HG03025 (cell line): ENCODE data around the gene RHOT1.
"Not testable (repeated sequence)": the region's sequence is repeated elsewhere in the genome, so short reads cannot be mapped to it uniquely, and the experiment has no call there.

Source experiments
- ATAC-seq: cut with Tn5 transposase; IDR thresholded peaks from one replicate; pipeline ENCODE4 v1.9.1; 2021; ENCODE audit warnings: mild to moderate bottlenecking, moderate library complexity; ENCODE audit not compliant: unreplicated experiment, low FRiP score

The RHOT1 gene

DNA sequence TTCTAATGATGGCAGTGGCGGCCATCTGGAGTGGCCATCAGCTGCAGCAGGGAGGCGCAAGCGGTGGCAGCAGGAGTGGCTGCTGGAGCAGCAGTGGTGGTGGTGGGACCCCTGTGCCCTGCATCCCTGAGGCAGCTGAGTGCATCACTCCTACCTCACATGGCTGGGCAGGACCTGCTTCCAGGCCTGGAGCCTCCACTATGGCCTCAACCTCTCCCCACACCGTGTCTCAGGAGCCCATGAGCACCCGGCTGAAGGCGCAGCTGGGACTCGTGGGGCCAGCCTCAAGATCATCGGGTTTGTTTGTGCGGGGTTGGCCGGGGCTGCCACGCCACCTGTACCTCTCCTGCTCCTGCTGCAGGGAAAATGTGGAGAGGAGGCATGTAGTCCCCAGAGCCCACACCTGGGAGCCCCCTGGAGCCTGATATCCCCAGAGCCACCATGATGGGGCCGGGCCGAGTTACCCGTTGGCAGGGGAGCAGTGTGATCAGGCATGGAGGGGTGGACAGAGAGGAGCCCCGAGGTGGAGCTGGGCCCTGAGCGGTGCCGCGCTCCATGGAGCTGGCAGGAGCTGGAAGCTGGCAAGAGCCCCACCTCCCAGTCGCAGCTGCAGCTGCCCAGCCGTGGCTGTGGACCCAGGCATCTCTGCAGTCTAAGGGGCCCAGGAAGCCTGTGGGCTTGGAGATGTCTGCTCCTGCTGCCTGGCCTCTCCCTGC lies 16.7 kb downstream of the RHOT1 start:
- ATAC-seq = no peak

DNA sequence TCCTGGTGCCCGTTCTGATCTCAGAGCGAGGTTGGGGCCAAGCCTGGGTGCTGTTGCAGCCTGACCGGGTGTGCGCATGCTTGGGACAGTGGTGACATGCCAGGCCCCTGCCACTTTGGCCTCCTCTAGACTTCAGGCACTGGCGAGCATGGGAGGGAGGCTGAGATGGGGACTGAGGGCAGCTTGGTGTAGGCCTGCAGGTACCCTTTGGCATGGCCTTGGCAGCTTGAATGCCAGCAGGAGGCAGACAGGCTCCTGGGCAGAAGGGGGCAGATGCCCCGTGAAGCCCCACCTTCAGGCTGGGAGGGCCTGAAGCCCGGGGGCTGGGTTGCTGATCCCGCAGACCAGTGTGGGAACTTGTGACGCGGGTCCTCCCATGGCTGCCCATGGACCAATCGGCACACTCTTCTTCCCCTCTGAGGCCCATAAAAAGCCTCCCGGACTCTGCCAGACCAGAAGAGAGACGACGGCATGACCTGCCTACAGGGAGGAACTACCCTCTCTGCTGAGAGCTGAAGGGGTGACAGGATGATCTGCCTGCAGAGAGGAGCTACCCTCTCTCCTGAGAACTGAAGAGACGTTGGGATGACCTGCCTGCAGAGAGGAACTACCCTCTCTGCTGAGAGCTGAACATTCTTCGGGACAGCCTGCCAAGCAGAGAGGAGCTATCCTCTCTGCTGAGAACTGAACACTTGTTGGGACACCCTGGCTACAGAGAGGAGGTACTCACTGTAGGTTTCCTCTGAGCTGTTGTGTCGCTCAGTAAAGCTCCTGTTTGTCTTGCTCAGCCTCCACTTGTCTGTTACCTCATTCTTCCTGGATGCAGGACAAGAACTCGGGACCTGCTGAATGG lies 17.5 kb downstream of the RHOT1 start:
- no peak for ATAC-seq

DNA sequence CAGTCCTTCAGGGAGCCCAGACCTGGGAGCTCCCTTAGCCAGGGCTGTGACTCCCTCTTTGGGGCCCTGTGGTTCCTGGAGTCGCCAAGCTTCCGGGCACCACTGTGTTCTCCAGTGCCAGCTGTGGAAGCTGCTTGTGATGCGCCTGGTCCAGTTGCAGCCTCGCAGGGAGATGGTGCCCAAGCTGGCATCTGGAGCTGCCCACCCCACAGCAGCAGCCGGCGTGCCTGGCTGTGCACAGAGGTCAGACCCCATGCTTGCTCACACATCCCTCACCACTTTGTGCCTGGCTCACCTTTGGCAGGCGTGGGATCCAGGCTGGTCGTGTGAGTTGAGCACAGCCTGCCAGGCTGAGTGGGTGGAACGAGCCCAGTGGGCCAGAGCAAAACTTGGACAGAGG lies 18.2 kb downstream of the RHOT1 start:
- ATAC-seq = no peak

DNA sequence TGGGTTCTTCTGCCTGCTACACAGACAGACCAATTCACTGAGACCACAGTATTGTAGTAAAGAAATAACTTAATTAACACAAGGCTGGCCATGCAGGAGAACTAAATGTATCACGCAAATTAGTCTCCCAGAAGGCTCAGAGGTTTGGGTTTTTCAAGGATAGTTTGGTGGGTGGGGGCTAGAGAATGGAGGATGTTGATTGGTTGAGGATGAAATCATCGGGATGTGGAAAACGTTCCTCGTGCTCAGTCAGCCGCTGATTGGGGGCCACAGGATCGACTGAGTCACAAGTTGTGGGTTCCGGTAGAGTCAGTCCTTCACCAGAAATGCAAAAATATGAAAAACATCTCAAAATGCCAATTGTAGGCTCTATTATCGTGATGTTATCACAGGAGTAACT lies 18.7 kb downstream of the RHOT1 start:
- no peak for ATAC-seq

DNA sequence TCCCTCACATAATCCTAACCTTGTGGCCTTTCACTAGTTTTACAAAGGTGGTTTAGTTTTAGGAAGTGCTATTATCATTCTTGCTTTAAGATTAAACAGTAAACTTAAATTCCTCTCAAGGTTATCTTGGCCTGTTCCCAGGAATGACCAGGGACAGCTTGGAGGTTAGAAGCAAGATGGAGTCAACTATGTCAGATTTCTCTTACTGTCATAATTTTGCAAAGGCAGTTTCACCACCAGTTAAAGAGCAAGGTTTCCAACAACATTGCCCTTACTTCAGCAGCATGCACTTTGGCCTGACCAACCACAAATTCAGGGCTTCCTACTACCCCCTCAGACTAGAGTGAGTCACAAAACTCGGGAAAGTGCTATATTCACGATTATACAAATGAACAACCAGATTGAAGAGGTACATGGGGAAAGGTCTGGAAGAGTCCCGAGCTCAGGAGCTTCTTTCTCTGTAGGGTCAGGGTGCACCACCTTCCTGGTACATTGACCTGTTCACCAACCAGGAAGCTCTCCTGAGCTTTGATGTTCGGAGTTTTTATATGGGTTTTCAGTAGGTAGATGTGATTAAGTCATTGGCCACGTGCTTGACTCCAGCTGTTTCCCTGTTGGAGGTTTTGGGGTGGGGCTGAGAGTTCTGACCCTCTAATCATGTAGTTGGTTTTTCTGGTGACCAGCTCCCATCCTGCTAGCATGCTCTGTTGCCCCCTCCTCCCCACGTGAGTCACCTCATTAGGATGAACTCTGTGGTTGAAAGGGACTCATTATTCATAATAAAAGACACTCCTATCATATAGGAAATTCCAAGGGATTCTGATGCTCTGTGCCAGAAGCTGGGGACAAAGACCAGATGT lies 19.4 kb downstream of the RHOT1 start:
- ATAC-seq = no peak

DNA sequence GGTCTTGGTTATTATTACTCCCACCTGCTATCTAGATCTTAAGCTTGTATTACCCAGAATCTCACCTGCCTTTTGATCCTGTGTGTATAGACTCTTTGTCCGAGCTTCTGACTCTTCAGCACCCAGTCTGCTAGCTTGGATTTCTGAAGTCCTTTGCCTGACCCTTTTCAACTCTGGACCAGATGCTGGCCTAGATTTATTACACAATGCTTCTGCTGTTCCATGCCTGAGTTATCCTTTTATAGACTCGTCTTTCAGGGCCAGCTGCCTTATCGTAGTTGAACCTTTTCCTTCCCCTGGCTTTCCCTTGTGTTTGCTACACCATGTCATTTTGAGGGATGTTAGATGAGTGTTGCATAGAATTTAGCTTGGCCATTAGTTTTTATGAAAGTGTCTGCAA lies 32.6 kb downstream of the RHOT1 start:
- no peak for ATAC-seq

DNA sequence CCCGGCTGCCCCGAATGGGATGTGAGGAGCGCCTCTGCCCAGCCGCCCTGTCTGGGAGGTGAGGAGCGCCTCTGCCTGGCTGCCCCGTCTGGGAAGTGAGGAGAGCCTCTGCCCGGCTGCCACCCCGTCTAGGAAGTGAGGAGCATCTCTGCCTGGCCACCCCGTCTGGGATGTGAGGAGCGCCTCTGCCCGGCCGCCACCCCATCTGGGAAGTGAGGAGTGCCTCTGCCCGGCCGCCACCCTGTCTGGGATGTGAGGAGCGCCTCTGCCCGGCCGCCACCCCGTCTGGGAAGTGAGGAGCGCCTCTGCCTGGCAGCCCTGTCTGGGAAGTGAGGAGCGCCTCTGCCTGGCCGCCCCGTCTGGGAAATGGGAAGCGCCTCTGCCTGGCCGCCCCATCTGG lies 36.4 kb downstream of the RHOT1 start:
- ATAC-seq = not testable (repeated sequence)

DNA sequence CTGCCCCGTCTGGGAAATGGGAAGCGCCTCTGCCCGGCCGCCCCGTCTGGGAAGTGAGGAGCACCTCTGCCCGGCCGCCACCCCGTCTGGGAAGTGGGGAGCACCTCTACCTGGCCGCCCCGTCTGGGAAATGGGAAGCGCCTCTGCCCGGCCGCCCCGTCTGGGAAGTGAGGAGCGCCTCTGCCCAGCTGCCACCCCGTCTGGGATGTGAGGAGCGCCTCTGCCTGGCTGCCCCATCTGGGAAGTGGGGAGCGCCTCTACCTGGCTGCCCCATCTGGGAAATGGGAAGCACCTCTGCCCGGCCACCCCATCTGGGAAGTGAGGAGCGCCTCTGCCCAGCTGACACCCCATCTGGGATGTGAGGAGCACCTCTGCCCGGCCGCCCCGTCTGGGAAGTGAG lies 36.8 kb downstream of the RHOT1 start:
- ATAC-seq = not testable (repeated sequence)

DNA sequence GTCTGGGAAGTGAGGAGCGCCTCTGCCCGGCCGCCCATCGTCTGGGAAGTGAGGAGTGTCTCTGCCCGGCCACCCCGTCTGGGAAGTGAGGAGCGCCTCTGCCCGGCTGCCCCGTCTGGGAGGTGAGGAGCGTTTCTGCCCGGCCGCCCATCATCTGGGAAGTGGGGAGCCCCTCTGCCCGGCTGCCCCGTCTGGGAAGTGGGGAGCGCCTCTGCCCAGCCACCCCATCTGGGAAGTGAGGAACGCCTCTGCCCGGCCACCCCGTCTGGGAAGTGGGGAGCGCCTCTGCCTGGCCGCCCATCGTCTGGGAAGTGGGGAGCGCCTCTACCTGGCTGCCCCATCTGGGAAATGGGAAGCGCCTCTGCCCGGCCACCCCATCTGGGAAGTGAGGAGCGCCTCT lies 37.2 kb downstream of the RHOT1 start:
- not testable (repeated sequence) for ATAC-seq

DNA sequence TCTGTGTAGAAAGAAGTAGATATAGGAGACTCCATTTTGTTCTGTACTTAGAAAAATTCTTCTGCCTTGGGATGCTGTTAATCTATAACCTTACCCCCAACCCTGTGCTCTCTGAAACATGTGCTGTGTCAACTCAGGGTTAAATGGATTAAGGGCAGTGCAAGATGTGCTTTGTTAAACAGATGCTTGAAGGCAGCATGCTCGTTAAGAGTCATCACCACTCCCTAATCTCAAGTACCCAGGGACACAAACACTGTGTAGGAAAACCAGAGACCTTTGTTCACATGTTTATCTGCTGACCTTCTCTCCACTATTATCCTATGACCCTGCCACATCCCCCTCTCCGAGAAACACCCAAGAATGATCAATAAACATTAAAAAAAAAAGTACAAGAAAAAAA lies 38.0 kb downstream of the RHOT1 start:
- not testable (repeated sequence) for ATAC-seq

DNA sequence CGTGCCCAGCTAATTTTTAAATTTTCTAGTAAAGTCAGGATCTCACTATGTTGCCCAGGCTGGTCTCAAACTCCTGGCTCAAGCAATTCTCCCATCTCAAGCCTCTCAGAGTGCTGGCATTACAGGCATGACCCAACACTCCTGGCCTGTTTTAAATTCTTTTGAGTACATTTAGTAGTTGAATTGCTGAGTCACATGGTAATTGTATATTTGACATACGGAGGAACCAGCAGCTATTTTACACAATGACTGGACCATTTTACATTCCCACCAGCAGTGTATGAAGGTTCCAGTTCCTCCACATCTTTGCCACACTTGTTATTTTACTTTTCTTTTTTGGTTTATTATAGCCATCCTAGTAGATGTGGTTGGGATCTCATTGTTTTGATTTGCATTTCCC lies 43.6 kb downstream of the RHOT1 start:
- ATAC-seq = no peak

DNA sequence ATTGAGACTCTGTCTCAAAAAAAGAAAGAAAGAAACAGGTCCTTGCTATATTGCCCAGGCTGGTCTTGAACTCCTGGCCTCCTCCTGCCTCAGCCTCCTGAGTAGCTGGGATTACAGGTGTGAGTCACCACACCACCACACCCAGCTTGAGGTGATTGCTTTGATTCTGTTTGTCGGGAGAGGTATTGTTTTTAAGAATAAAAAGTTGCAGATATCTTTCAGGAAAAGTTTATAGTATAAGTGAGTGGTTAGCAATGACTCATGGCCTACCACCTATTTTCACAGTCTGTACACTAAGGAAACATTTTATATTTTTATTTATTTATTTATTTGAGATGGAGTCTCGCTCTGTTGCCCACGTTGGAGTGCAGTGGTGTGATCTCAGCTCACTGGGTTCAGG lies 45.0 kb downstream of the RHOT1 start:
- ATAC-seq = no peak

DNA sequence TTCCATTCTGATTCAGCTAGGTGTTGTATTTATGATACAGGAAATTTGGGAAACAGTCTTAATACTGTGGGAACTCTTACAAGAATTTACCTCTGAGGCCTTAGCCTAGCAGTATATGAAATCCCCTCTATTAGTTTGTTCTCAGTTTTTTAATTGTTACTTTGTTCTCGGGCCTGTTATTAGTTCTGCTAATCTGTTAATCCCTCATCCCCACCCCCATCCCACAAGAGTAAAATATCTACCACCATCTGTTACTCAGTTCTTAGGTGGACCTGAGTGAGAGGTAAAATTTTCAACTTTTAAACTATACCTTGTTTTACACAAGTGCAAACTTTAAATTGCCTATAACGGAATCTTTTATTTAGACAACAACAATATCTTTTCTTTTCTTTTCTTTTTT lies 47.0 kb downstream of the RHOT1 start:
- ATAC-seq = no peak

DNA sequence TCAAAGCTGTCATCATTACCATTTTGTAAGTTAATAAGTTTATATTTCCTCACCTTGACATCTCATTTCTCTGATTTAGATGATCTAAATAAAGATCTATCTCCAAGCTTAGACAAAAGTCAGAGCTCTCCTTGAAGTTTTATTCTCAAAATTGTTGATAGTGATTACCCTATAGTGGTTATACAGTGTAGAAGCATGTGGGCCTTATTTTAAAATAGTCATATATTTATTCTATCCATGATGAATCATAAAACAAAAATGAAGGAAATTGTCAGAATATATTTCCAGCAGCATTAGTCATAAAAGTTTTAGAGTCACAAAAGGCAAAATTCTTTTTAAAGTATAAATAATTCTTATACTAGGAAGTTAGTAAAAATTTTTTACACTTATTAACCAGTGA lies 49.0 kb downstream of the RHOT1 start:
- ATAC-seq = no peak

DNA sequence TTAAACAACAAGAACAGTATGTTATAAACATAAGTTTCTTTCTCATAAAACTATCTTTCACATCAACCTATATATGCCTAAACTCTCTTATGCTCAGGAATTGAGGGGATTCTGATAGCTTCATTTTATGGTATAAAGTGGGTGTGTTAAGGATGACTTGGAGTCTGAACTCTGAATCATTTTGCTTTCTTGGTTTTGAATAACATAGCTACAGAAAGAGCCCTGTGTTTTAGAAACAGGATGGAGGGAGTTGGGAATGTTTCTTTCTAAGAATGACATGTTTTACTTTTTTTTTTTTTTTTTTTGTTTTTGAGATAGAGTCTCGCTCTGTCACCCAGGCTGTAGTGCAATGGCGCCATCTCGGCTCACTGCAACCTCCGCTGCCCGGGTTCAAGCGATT lies 50.1 kb downstream of the RHOT1 start:
- no peak for ATAC-seq

DNA sequence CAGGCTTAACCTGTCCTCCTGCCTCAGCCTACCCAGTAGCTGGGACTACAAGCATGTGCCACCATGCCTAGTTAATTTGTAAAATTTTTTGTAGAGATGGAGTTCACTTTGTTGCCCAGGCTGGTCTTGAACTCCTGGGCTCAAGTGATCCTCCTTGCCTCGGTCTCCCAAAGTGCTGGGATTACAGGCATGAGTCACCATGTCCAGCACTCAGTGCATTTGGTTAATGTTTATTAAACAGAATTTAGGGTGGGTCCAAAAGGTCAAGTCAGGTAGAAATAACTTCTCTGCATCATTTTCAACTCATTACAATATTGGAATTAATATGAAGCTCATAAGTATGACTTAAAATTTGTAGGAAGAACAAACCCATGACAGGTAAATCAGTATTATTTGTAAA lies 55.7 kb downstream of the RHOT1 start:
- ATAC-seq = no peak

DNA sequence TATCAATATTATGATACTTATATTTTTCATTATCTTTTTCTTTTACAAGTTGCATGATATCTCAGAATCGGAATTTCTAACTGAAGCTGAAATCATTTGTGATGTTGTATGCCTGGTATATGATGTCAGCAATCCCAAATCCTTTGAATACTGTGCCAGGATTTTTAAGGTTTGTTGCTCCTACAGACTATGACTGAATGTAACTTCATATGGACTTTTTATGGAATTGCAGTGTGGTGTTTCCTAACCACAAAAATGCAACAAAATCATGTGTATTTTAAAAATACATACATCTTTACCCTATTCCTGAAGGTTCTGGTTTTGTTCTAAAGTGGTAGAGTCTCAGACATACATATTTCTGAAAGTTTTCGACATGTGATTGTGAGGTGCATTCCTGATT lies 64.6 kb downstream of the RHOT1 start:
- no peak for ATAC-seq

DNA sequence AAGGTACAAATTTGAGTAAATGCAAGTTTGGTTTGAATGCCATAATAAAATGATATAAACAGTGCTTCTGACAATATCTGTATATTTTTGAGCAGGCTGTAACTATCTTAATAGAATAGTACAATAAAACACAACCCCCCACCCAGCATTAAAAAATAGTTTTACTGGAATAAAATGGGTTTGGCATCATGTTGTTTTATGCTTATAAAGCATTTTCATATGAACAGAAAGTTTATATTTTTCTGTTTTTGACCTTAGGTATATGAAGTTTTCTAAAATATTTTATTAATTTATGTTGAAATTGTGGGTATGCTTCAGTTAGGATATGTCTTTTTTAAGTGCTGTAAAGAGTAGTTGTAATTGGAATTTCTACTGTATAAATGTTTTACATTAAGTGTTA lies 66.1 kb downstream of the RHOT1 start:
- ATAC-seq = no peak

DNA sequence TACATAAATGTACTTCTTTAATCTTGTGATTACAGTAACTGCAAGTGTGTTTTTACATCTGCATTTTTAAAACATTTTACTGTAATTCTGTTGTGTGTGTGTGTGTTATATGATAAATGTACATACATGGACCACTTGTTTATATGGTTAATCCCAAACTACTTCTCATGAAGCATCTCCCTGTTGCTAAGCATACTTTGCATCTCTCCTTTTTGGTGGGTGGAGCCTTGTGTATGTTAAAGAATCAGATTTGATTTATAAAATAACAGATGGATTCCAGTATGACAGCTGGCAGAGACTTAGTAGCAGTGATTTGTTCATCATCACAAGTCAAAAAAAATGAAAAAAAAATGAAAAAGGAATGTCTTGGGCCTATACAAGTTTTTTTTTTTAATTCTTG lies 67.3 kb downstream of the RHOT1 start:
- no peak for ATAC-seq

DNA sequence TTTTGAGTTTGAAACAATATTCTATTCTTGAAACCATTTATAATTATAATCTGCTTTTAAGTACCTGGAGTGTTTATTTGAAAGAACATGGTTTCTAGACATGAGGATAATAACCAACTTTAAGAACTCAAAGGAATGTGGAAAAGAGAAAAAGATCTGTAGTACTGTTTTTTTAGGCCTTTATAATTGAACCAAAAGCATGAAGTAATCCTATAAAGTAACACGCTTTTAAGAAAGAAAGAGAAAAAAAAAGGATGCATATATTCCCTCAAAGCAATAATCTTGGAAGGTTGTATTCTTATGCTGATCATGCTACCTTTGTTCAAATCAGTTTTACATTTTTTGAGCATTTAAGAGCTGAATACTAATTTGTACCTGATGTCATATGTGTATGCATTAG lies 69.4 kb downstream of the RHOT1 start:
- ATAC-seq = no peak

DNA sequence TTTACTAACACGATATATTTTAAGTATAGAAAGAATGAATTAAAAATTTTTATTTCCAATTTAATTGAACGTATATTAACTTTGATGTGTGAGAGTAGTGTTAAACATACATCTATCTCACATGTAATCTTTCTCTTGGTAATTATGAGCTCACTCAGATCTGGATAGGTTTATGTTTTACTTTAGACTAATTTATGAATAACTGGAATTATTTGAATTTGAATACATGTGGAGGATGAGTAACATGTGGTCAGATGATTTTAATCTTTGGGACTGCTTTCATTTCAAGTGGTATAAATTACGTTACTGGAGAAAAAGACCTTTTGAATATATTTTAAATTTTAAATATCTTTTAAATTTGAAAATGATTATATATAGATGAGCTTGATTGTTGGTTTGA lies 73.4 kb downstream of the RHOT1 start:
- ATAC-seq = no peak
